Lower leg skin (tissue), 4 donors: ENCODE measurements around the gene MEN1. TPM values are rescaled to one million over a fixed set of nuclear protein-coding genes. Genes with fewer than 3 reads are reported as not detected.

Source experiments
- DNase-seq, 2 donors: peaks; one replicate each; pipeline ENCODE4 v3.0.0-alpha.2; 2019; ENCODE audit warnings: low spot score in 2 of 2
- H3K4me3 ChIP-seq: fragments of 200-600 bp; sonication (generic); 2 replicates; pipeline ENCODE4 v1.5.1; 2017; ENCODE audit warnings: mild to moderate bottlenecking, low read depth; ENCODE audit not compliant: poor library complexity, severe bottlenecking
- CTCF ChIP-seq, 3 donors: fragments of 450-650 bp; IDR thresholded peaks; one replicate each; pipeline ENCODE4 v1.5.1; 2016; ENCODE audit warnings: antibody characterized with exemption in 3 of 3, mild to moderate bottlenecking in 3 of 3, moderate library complexity in 2 of 3
- POLR2A ChIP-seq, 2 donors: fragments of 450-650 bp; IDR thresholded peaks; one replicate each; pipeline ENCODE4 v1.6.1; 2016 to 2017; ENCODE audit warnings: antibody characterized with exemption in 2 of 2, mild to moderate bottlenecking in 1 of 2, moderate library complexity in 1 of 2
- WGBS, 2 donors: methylation state at CpG; one replicate each; pipeline ENCODE4 v1.1.5; 2018; 5-methylcytosine and 5-hydroxymethylcytosine counted together
- intact Hi-C: fragments of 100-400 bp; cut with DNase I; formaldehyde crosslinking; loops from one replicate; pipeline ENCODE4 v1.15.0; 2023; ENCODE audit warnings: low total_unique reads
- total RNA-seq, 4 donors: library from RNA; depleted of rRNA; stranded (reverse); fragments of >200 nt; gene quantifications; one replicate each; pipeline ENCODE4 v1.1.0, GENCODE V29; 2016

Gene MEN1
- total RNA-seq, 4 donors from 2014 or later = 20.5 to 42.7 (median 32.2) TPM

GRCh38 chr11:64801561-64802369 lies 8.6 kb downstream of the MEN1 start:
- no peak for DNase-seq
- intact Hi-C loops = no loop called here
- no peak overlapping the region for H3K4me3 ChIP-seq
- no peak for TF ChIP-seq POLR2A (IDR thresholded peaks at IDR 0.05)
- TF ChIP-seq CTCF (IDR thresholded peaks at IDR 0.05) = no peak
- 58 to 60% methylated on average over 7 to 11 of the region's 13 CpGs for WGBS, 2 donors

GRCh38 chr11:64801158-64801464 lies 9.2 kb downstream of the MEN1 start:
- no peak for DNase-seq
- no peak for TF ChIP-seq POLR2A (IDR thresholded peaks at IDR 0.05)
- TF ChIP-seq CTCF (IDR thresholded peaks at IDR 0.05) = no peak
- no peak overlapping the region for H3K4me3 ChIP-seq
- intact Hi-C loops = no loop called here
- 56 to 71% methylated on average over 7 to 9 of the region's 9 CpGs for WGBS, 2 donors

- intact Hi-C loops = no loop called here
- 75 to 86% methylated on average over 21 of the region's 26 CpGs for WGBS, 2 donors
- TF ChIP-seq CTCF (IDR thresholded peaks at IDR 0.05) = no peak
- no peak for TF ChIP-seq POLR2A (IDR thresholded peaks at IDR 0.05)
- no peak overlapping the region for H3K4me3 ChIP-seq
- no peak for DNase-seq
These were observed 9.8 kb downstream of the MEN1 start for GRCh38 chr11:64800303-64801157.

- no peak for TF ChIP-seq CTCF (IDR thresholded peaks at IDR 0.05)
- TF ChIP-seq POLR2A (IDR thresholded peaks at IDR 0.05) = no peak
- no peak for DNase-seq
- H3K4me3 ChIP-seq = no peak overlapping the region
- intact Hi-C loops = no loop called here
- 70 to 82% methylated on average over 10 to 14 of the region's 14 CpGs for WGBS, 2 donors
These were observed 10.6 kb downstream of the MEN1 start for GRCh38 chr11:64799623-64800302.

- DNase-seq = no peak
- H3K4me3 ChIP-seq = no peak overlapping the region
- intact Hi-C loops = no loop called here
- TF ChIP-seq CTCF (IDR thresholded peaks at IDR 0.05) (no peak), POLR2A (IDR thresholded peaks at IDR 0.05) (no peak)
- WGBS, 2 donors = 82 to 86% methylated on average over 7 of the region's 7 CpGs
These were observed 11.1 kb downstream of the MEN1 start for GRCh38 chr11:64799256-64799622.
